ENCODE data around the gene ZNF148. TPM values are rescaled to one million over a fixed set of nuclear protein-coding genes. Genes with fewer than 3 reads are reported as not detected.
A peak's percentile ranks its signal among the peaks of the same experiment; 100 is the strongest.
"Not testable (repeated sequence)": the region's sequence is repeated elsewhere in the genome, so short reads cannot be mapped to it uniquely, and the experiment has no call there.

ZNF148 gene
- total RNA-seq, 2 donors from 2014 or later: 33.8 to 37.8 TPM

DNA sequence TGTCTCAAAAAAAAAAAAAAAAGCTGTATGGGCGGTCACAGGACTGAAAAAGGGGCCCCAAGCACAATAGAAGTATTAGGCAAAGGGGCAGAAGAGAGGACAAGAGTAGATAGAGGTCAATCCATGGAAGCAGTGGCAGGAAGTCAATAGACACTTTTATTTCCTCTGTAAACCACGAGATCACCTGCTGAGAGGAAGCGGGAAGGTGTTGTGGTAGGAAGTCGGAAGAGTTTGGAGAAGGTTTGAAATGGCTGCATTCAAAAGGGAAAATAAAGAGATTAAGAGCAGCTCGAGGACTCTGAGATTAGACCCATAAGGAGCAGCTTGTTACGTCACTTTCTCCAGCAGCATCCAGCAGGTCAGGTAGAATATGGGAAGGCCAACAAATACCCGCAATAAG is 14.2 kb upstream of the ZNF148 start:
- DNase-seq: no peak
- Mint-ChIP-seq H3K4me1 (peaks cover 8% of the 10 kb centered on the region), H3K27ac (peak overlapping the region; percentile 18), H3K27me3 (ENCODE audit: insufficient read depth) (no peaks in the 10 kb centered on the region), H3K36me3 (ENCODE audit: low read depth) (no peaks in the 10 kb centered on the region), H3K9me3 (no peaks in the 10 kb centered on the region), H3K4me3 (no peak overlapping the region)
- TF ChIP-seq, protein P1, sequence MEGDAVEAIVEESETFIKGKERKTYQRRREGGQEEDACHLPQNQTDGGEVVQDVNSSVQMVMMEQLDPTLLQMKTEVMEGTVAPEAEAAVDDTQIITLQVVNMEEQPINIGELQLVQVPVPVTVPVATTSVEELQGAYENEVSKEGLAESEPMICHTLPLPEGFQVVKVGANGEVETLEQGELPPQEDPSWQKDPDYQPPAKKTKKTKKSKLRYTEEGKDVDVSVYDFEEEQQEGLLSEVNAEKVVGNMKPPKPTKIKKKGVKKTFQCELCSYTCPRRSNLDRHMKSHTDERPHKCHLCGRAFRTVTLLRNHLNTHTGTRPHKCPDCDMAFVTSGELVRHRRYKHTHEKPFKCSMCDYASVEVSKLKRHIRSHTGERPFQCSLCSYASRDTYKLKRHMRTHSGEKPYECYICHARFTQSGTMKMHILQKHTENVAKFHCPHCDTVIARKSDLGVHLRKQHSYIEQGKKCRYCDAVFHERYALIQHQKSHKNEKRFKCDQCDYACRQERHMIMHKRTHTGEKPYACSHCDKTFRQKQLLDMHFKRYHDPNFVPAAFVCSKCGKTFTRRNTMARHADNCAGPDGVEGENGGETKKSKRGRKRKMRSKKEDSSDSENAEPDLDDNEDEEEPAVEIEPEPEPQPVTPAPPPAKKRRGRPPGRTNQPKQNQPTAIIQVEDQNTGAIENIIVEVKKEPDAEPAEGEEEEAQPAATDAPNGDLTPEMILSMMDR (conservative IDR thresholded peaks at IDR 0.05): no peak
- H3K27me3 ChIP-seq (ENCODE audit: control insufficient read depth, insufficient read depth, low read length, poor library complexity, severe bottlenecking): no peaks in the 10 kb centered on the region
- no peak overlapping the region for H3K4me3 ChIP-seq (ENCODE audit: low read length)
- H3K9ac ChIP-seq (ENCODE audit: extremely low read depth, low read length, poor library complexity, severe bottlenecking): no peak overlapping the region
- H3K9me3 ChIP-seq (ENCODE audit: control insufficient read depth, low read length): no peaks in the 10 kb centered on the region
- WGBS, 2 experiments (ENCODE audit: insufficient coverage in 1 of 2, insufficient read length in 1 of 2): 93 to 96% methylated on average over 7 of the region's 7 CpGs
- H3K27ac ChIP-seq (ENCODE audit: low read depth, low read length): no peak overlapping the region
- no peaks in the 10 kb centered on the region for H3K4me1 ChIP-seq (ENCODE audit: control insufficient read depth, insufficient read depth, low read length)
- no peaks in the 10 kb centered on the region for H3K36me3 ChIP-seq (ENCODE audit: control insufficient read depth, insufficient read depth, low read length)

DNA sequence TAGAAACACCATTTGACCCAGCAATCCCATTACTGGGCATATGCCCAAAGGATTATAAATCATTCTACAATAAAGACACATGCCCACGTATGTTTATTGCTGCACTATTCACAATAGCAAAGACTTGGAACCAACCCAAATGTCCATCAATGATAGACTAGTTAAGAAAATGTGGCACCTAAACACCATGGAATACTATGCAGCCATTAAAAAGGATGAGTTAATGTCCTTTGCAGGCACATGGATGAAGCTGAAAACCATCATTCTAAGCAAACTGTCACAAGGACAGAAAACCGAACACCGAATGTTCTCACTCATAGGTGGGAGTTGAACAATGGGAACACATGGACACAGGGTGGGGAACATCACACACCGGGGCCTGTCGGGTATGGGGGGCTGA is 13.2 kb upstream of the ZNF148 start:
- WGBS, 2 experiments (ENCODE audit: insufficient coverage in 1 of 2, insufficient read length in 1 of 2): 91 to 96% methylated on average over 5 of the region's 5 CpGs
- not testable (repeated sequence) for H3K4me1 ChIP-seq (ENCODE audit: control insufficient read depth, insufficient read depth, low read length); H3K36me3 ChIP-seq (ENCODE audit: control insufficient read depth, insufficient read depth, low read length); H3K27ac ChIP-seq (ENCODE audit: low read depth, low read length); H3K27me3 ChIP-seq (ENCODE audit: control insufficient read depth, insufficient read depth, low read length, poor library complexity, severe bottlenecking); H3K9me3 ChIP-seq (ENCODE audit: control insufficient read depth, low read length); H3K36me3 Mint-ChIP-seq (ENCODE audit: low read depth); DNase-seq; H3K9ac ChIP-seq (ENCODE audit: extremely low read depth, low read length, poor library complexity, severe bottlenecking); H3K4me3 ChIP-seq (ENCODE audit: low read length); H3K27ac Mint-ChIP-seq; H3K4me3 Mint-ChIP-seq; H3K27me3 Mint-ChIP-seq (ENCODE audit: insufficient read depth); H3K4me1 Mint-ChIP-seq; H3K9me3 Mint-ChIP-seq

DNA sequence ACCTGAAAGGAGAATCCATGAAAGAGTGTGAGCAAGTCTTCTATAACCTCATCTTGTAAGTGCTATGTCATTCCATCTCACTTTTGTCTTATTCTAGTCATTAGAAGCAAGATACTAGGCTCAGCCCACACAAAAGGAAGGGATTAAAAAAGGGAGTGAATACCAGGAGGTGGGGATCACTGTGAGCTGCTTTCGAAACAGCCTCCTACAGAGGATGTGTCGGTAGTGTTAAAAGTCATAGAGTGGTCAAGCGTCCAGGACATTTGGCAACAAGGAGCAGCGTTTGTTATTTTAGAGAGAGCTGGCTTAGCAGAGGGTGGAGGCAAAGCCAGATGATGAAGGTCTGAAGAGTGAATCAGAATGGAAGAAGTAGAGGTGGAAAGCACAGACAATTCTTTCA is 11.7 kb upstream of the ZNF148 start:
- H3K27ac ChIP-seq (ENCODE audit: low read depth, low read length): no peak overlapping the region
- 87 to 95% methylated on average over 3 to 4 of the region's 4 CpGs for WGBS, 2 experiments (ENCODE audit: insufficient coverage in 1 of 2, insufficient read length in 1 of 2)
- H3K27ac Mint-ChIP-seq: no peak overlapping the region

More for the DNA sequence above, 11.7 kb upstream of the ZNF148 start:
- H3K9ac ChIP-seq (ENCODE audit: extremely low read depth, low read length, poor library complexity, severe bottlenecking): no peak overlapping the region
- no peaks in the 10 kb centered on the region for H3K9me3 ChIP-seq (ENCODE audit: control insufficient read depth, low read length)
- no peaks in the 10 kb centered on the region for H3K4me1 ChIP-seq (ENCODE audit: control insufficient read depth, insufficient read depth, low read length)
- Mint-ChIP-seq H3K27me3 (ENCODE audit: insufficient read depth) (peaks cover 3% of the 10 kb centered on the region), H3K9me3 (no peaks in the 10 kb centered on the region), H3K4me3 (no peak overlapping the region), H3K36me3 (ENCODE audit: low read depth) (no peaks in the 10 kb centered on the region), H3K4me1 (peaks cover 8% of the 10 kb centered on the region)
- H3K36me3 ChIP-seq (ENCODE audit: control insufficient read depth, insufficient read depth, low read length): no peaks in the 10 kb centered on the region
- DNase-seq: no peak
- TF ChIP-seq, protein P1 (conservative IDR thresholded peaks at IDR 0.05): no peak
- no peaks in the 10 kb centered on the region for H3K27me3 ChIP-seq (ENCODE audit: control insufficient read depth, insufficient read depth, low read length, poor library complexity, severe bottlenecking)
- no peak overlapping the region for H3K4me3 ChIP-seq (ENCODE audit: low read length)
